Vagina (tissue), 2 donors: ENCODE results near the gene CAPN12. TPM values are rescaled to one million over a fixed set of nuclear protein-coding genes. Genes with fewer than 3 reads are reported as not detected.

Experiments
- DNase-seq, 2 donors: peaks; one replicate each; pipeline ENCODE4 v3.0.0-alpha.2; 2017; ENCODE audit errors: extremely low spot score in 2 of 2
- H3K27ac ChIP-seq: fragments of 200-600 bp; sonication (generic); one replicate; pipeline ENCODE4 v1.5.1; 2019
- H3K27me3 ChIP-seq: fragments of 200-600 bp; sonication (generic); one replicate; pipeline ENCODE4 v1.5.1; 2019
- H3K36me3 ChIP-seq, 2 donors: fragments of 200-600 bp; sonication (generic); one replicate each; pipeline ENCODE4 v1.5.1; 2017 to 2019
- H3K4me1 ChIP-seq: fragments of 200-600 bp; sonication (generic); one replicate; pipeline ENCODE4 v1.5.1; 2019
- H3K4me3 ChIP-seq, 2 donors: fragments of 200-600 bp; sonication (generic); 1 replicate in 1 of 2; 2 replicates in 1 of 2; pipeline ENCODE4 v1.5.1; 2016 to 2019
- H3K9me3 ChIP-seq: fragments of 200-600 bp; sonication (generic); one replicate; pipeline ENCODE4 v1.5.1; 2019
- POLR2A ChIP-seq, 2 donors: fragments of 450-650 bp; IDR thresholded peaks; one replicate each; pipeline ENCODE4 v1.6.1; 2017; ENCODE audit warnings: antibody characterized with exemption in 2 of 2, mild to moderate bottlenecking in 2 of 2, moderate library complexity in 2 of 2
- POLR2AphosphoS5 ChIP-seq, 2 donors: sonication (generic); formaldehyde crosslinking; IDR thresholded peaks; one replicate each; pipeline ENCODE4 v1.9.0; 2017; ENCODE audit warnings: antibody characterized with exemption in 2 of 2, mild to moderate bottlenecking in 2 of 2, low read depth in 1 of 2; ENCODE audit not compliant: insufficient read depth in 1 of 2
- intact Hi-C: fragments of 100-400 bp; cut with DNase I; formaldehyde crosslinking; loops from one replicate; pipeline ENCODE4 v1.15.1; 2023
- total RNA-seq: library from RNA; depleted of rRNA; stranded (reverse); fragments of >200 nt; gene quantifications from one replicate; pipeline ENCODE4 v1.2.3, GENCODE V29; 2016
- TF ChIP-seq, protein P1 (sequence below), 3 experiments: fragments of 450-650 bp in 2 of 3; fragments of 200-600 bp in 1 of 3; sonication (generic) in 1 of 3; IDR thresholded peaks; one replicate each; pipeline ENCODE4 v1.5.1; 2017 to 2019; ENCODE audit warnings: antibody characterized with exemption in 3 of 3, mild to moderate bottlenecking in 2 of 3, moderate library complexity in 2 of 3

The CAPN12 gene
- total RNA-seq, 1 donor from 2014 or later: 9.6 TPM

DNA sequence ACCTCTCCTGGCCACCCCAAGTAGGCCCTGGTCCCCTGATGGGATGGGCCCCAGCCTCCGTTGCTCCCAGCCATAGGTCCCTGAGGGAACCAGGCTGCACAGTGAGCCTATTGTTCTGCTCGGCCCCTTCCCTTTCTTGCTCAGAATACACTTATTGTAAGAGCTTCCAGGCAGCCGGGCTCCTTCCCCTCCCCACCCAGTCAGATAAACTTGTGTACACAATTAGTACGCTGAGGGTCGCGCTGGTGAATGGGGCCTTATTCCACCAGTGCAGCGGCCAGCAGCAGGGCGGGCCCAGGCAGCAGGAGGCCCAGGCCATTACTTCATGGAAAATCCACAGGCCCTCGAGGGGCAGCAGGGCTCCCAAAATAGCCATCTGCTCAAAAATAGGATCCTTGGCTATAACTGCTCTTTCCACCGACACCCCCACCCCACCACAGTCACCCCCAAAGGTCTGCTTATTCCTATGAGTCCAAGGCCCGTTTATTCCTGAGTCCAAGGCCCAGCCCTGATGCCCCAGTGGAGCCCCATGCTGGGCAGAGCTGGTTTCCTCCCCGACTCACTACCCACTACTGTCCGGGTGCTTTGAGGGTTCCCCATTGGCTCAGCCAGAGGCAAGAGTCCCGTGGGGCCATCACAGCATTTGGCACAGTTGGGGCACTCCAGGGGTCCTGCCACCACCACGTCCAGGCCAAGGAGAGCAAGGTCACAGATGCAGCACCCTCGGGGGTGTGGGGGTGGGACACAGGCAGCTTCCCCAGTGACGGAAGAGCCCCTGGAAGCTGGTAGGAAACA, 22.1 kb downstream of the CAPN12 start:
- Histone ChIP-seq H3K4me1 (peaks cover 14% of the 10 kb centered on the region), H3K9me3 (no peaks in the 10 kb centered on the region), H3K27ac (peak overlapping the region; percentile 63), H3K36me3 (peaks cover 3 to 90% of the 10 kb centered on the region in 2 donors), H3K4me3 (no peak overlapping the region), H3K27me3 (no peaks in the 10 kb centered on the region)
- no peak for DNase-seq
- TF ChIP-seq POLR2A (IDR thresholded peaks at IDR 0.05) (no peak), POLR2AphosphoS5 (IDR thresholded peaks at IDR 0.05; ENCODE audit: insufficient read depth in 1 of 2, low read depth in 1 of 2) (no peak)
- TF ChIP-seq, protein P1, sequence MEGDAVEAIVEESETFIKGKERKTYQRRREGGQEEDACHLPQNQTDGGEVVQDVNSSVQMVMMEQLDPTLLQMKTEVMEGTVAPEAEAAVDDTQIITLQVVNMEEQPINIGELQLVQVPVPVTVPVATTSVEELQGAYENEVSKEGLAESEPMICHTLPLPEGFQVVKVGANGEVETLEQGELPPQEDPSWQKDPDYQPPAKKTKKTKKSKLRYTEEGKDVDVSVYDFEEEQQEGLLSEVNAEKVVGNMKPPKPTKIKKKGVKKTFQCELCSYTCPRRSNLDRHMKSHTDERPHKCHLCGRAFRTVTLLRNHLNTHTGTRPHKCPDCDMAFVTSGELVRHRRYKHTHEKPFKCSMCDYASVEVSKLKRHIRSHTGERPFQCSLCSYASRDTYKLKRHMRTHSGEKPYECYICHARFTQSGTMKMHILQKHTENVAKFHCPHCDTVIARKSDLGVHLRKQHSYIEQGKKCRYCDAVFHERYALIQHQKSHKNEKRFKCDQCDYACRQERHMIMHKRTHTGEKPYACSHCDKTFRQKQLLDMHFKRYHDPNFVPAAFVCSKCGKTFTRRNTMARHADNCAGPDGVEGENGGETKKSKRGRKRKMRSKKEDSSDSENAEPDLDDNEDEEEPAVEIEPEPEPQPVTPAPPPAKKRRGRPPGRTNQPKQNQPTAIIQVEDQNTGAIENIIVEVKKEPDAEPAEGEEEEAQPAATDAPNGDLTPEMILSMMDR (IDR thresholded peaks at IDR 0.05): no peak
- intact Hi-C loops: no loop called here

DNA sequence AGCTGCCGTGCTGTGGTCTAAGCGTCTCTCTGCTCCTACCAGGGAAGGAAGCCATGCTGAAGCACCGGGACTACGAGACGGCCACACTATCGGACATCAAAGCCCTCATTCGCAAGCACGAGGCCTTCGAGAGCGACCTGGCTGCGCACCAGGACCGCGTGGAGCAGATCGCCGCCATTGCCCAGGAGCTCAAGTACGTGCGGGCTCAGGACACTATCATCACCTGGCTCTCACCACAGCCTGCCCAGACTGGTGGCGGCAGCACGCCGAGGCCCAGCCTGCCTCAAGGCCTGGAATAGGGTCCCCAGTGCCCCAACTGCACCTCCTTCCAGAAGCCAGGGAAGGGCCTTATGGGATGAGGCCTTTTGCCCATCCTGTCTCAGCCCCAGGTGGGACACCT, 22.8 kb downstream of the CAPN12 start:
- Histone ChIP-seq H3K4me3 (no peak overlapping the region), H3K36me3 (peaks cover 3 to 91% of the 10 kb centered on the region in 2 donors), H3K27me3 (no peaks in the 10 kb centered on the region), H3K4me1 (peaks cover 14% of the 10 kb centered on the region), H3K9me3 (no peaks in the 10 kb centered on the region), H3K27ac (peak overlapping the region; percentile 63)
- TF ChIP-seq, protein P1 (IDR thresholded peaks at IDR 0.05): no peak
- no peak for TF ChIP-seq POLR2AphosphoS5 (IDR thresholded peaks at IDR 0.05; ENCODE audit: insufficient read depth in 1 of 2, low read depth in 1 of 2)
- TF ChIP-seq POLR2A (IDR thresholded peaks at IDR 0.05): no peak
- DNase-seq: no peak
- intact Hi-C loops: no loop called here

DNA sequence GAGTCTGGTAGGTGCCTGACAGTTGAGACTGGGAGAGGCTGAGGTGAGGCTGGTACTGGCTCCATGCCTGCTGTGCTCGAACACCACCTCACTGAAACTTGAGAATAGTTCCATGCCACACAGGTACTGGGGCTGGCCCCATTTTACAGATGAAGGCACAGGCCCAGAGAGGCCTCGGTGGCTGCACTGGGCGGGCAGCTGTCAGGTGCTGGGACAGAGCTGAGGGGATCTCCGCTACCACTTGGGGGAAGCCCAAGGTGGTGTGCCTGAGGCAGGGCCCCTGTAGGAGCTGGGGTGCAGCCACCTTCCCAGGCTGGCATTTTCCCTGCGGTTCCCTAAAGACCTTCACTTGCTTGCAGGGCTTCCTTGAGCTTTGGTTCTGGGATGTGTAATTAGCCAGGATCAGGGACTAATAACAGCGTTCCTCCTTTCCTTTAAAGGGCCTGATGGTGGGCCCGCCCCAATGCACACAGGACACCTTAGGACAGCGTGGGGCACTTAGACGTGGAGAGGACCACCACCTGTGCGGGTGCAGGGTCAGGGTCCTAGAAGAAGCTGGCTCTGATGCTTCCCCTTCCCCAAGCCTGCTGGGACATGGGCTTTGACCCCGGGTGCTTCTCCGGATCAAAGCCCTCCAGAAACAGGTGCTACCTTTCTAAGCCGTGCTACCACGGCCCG, 23.6 kb downstream of the CAPN12 start:
- Histone ChIP-seq H3K36me3 (peaks cover 3 to 90% of the 10 kb centered on the region in 2 donors), H3K4me1 (peaks cover 14% of the 10 kb centered on the region), H3K9me3 (no peaks in the 10 kb centered on the region), H3K27me3 (no peaks in the 10 kb centered on the region), H3K27ac (peak overlapping the region; percentile 63), H3K4me3 (no peak overlapping the region)
- DNase-seq: no peak
- TF ChIP-seq, protein P1 (IDR thresholded peaks at IDR 0.05): no peak
- TF ChIP-seq POLR2AphosphoS5 (IDR thresholded peaks at IDR 0.05; ENCODE audit: insufficient read depth in 1 of 2, low read depth in 1 of 2) (no peak), POLR2A (IDR thresholded peaks at IDR 0.05) (no peak)
- intact Hi-C loops: no loop called here

DNA sequence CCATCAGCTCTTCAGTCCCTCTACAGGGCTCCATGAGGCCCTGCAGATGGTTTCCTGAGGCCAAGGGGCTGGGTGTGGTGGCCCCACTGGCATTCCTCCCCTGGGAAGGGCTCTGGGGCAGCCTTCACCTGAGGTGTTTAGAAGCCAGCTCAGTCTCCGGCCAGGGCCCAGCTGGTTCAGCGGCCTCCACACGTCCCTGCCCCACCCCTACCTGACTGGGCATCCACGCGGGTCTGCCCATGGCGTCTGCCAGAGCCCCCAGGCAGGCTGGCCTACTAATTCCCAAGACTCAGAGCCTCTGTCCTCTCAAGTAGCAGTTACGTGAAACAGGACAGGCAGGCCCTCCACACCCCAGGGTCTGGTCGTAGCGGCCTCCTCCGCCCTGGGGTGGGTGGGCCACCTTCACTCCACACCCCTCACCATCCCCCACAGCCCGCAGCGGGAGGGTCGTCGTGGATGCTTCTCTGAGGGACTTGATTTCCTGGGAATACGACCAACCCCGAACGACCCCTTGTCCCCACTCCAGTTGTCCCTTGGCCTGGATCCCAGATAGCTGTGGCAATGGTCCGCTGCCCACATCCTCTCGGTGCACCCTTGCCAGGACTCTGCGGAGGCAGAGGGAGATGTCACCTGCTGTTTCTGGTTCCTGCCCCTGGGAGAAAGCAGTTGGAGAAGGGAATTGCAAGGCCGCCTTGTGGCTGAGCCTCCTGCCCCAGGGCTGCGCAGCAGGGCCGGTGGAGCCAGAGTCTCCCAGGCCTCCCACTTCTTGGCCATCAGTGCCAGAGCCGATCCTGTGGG, 24.3 kb downstream of the CAPN12 start:
- Histone ChIP-seq H3K36me3 (peaks cover 3 to 90% of the 10 kb centered on the region in 2 donors), H3K9me3 (no peaks in the 10 kb centered on the region), H3K4me3 (no peak overlapping the region), H3K4me1 (peaks cover 14% of the 10 kb centered on the region), H3K27me3 (no peaks in the 10 kb centered on the region), H3K27ac (peak overlapping the region; percentile 63)
- TF ChIP-seq, protein P1 (IDR thresholded peaks at IDR 0.05): no peak
- no peak for TF ChIP-seq POLR2AphosphoS5 (IDR thresholded peaks at IDR 0.05; ENCODE audit: insufficient read depth in 1 of 2, low read depth in 1 of 2)
- no peak for TF ChIP-seq POLR2A (IDR thresholded peaks at IDR 0.05)
- DNase-seq: no peak
- intact Hi-C loops: no loop called here
